ENCODE measurements around the gene NXPE2. TPM values are rescaled to one million over a fixed set of nuclear protein-coding genes. Genes with fewer than 3 reads are reported as not detected.

NXPE2 gene
- total RNA-seq (2022; extraction: Qiagen RNA extraction) = not detected in 5 replicates

GRCh38 chr11:114678125-114679036 is at the start of gene NXPE2:
Gene NXPE2 (plus strand): TSS chr11:114678527. CDS start chr11:114678576, 49 bp downstream.

Other genes starting within 250 kb of the NXPE2 start
- 102 to 111 TPM (median 106 TPM) in 5 replicates for gene REXO2, start 239.1 kb upstream of the NXPE2 start, total RNA-seq (2022; extraction: Qiagen RNA extraction)
- not detected in 5 replicates for gene NXPE1, start 118.6 kb upstream of the NXPE2 start, total RNA-seq (2022; extraction: Qiagen RNA extraction)
- not detected in 5 replicates for gene NXPE4, start 82.7 kb upstream of the NXPE2 start, total RNA-seq (2022; extraction: Qiagen RNA extraction)

All from A549 treated with Mapracorat at 1 μM for 4 hours (cell line).